Measurements from ENCODE around the gene ANKRD1.
"Not testable (repeated sequence)": the region's sequence is repeated elsewhere in the genome, so short reads cannot be mapped to it uniquely, and the experiment has no call there.

Gene ANKRD1

GRCh38 chr10:90942980-90943379, 22.1 kb upstream of the ANKRD1 start:
- H3K4me1 ChIP-seq (ENCODE audit: control insufficient read depth in 2 of 2, insufficient read depth in 1 of 2, low read depth in 1 of 2, low read length in 2 of 2); H3K9ac ChIP-seq (ENCODE audit: low read depth, low read length, poor library complexity); H3K79me1 ChIP-seq (ENCODE audit: low read depth, low read length); H3K4me3 ChIP-seq (ENCODE audit: low read length in 2 of 2); H2AFZ ChIP-seq (ENCODE audit: low read length); H4K8ac ChIP-seq (ENCODE audit: low read depth, low read length); DNase-seq (ENCODE audit: low spot score); H3K23ac ChIP-seq (ENCODE audit: low read depth, low read length, poor library complexity); H2BK120ac ChIP-seq (ENCODE audit: low read depth, low read length); H3K18ac ChIP-seq (ENCODE audit: low read length); H4K91ac ChIP-seq (ENCODE audit: low read depth, low read length, poor library complexity); H3K36me3 ChIP-seq (replicated peaks in 1 of 2; ENCODE audit: control insufficient read depth in 2 of 2, insufficient read depth in 2 of 2, low read length in 2 of 2); H2BK15ac ChIP-seq (ENCODE audit: low read length); H2BK5ac ChIP-seq (ENCODE audit: low read length); H3K27ac ChIP-seq (replicated peaks; ENCODE audit: low read length); H3K27me3 ChIP-seq (ENCODE audit: control insufficient read depth in 3 of 3, insufficient read depth in 3 of 3, low read depth in 1 of 3, low read length in 3 of 3); H3K4ac ChIP-seq (ENCODE audit: low read length); H2BK12ac ChIP-seq (ENCODE audit: low read length); H3K14ac ChIP-seq (ENCODE audit: low read length); H3K4me2 ChIP-seq (ENCODE audit: insufficient read depth, low read length, poor library complexity, severe bottlenecking); H2AK5ac ChIP-seq (ENCODE audit: low read depth, low read length); H3K9me3 ChIP-seq (replicated peaks in 1 of 2; ENCODE audit: control insufficient read depth in 2 of 2, insufficient read depth in 1 of 2, low read depth in 1 of 2, low read length in 2 of 2): not testable (repeated sequence)
- WGBS, 2 donors (ENCODE audit: extremely low coverage in 2 of 2, insufficient read length in 2 of 2, insufficient replicate concordance in 1 of 2) = no CpG with 5 or more reads among the region's 3 CpGs

DNA sequence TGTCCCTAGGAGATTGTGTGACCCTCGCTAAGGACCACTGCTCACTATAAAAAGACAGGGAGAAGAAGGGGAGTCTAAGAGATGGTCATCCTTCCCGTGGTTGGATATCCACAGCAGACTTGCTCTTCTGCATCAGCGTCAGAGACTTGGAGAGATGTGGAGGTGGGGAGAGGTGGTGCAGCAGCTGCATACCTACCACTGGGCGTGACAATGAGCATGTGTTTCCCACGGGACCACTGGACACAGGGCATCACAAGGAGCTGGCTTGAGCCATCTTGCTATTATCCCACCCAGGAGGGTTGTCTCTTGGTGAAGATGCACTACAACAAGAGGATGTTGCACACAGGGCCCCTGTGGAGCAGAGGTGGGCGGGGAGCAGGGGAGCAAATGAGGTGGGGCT, 18.8 kb upstream of the ANKRD1 start:
- Histone ChIP-seq H3K4me2 (ENCODE audit: insufficient read depth, low read length, poor library complexity, severe bottlenecking) (no peak overlapping the region), H2BK12ac (ENCODE audit: low read length) (no peak overlapping the region), H3K18ac (ENCODE audit: low read length) (no peak overlapping the region), H3K9me3 (replicated peaks in 1 of 2; ENCODE audit: control insufficient read depth in 2 of 2, insufficient read depth in 1 of 2, low read depth in 1 of 2, low read length in 2 of 2) (no peaks in the 10 kb centered on the region), H3K23ac (ENCODE audit: low read depth, low read length, poor library complexity) (no peak overlapping the region), H3K79me1 (ENCODE audit: low read depth, low read length) (no peaks in the 10 kb centered on the region), H3K4ac (ENCODE audit: low read length) (no peak overlapping the region), H2BK120ac (ENCODE audit: low read depth, low read length) (no peak overlapping the region), H3K14ac (ENCODE audit: low read length) (no peak overlapping the region), H3K4me1 (ENCODE audit: control insufficient read depth in 2 of 2, insufficient read depth in 1 of 2, low read depth in 1 of 2, low read length in 2 of 2) (peaks cover 9% of the 10 kb centered on the region in 2 donors), H3K27ac (replicated peaks; ENCODE audit: low read length) (no peak overlapping the region), H3K9ac (ENCODE audit: low read depth, low read length, poor library complexity) (no peak overlapping the region), H3K4me3 (ENCODE audit: low read length in 2 of 2) (no peak overlapping the region), H2AK5ac (ENCODE audit: low read depth, low read length) (no peak overlapping the region), H4K8ac (ENCODE audit: low read depth, low read length) (no peak overlapping the region), H3K36me3 (replicated peaks in 1 of 2; ENCODE audit: control insufficient read depth in 2 of 2, insufficient read depth in 2 of 2, low read length in 2 of 2) (no peaks in the 10 kb centered on the region), H2BK15ac (ENCODE audit: low read length) (no peak overlapping the region), H4K91ac (ENCODE audit: low read depth, low read length, poor library complexity) (no peak overlapping the region), H2AFZ (ENCODE audit: low read length) (no peak overlapping the region), H2BK5ac (ENCODE audit: low read length) (no peak overlapping the region), H3K27me3 (ENCODE audit: control insufficient read depth in 3 of 3, insufficient read depth in 3 of 3, low read depth in 1 of 3, low read length in 3 of 3) (no peaks in the 10 kb centered on the region)
- WGBS, 2 donors (ENCODE audit: extremely low coverage in 2 of 2, insufficient read length in 2 of 2, insufficient replicate concordance in 1 of 2) = no CpG with 5 or more reads among the region's 6 CpGs
- no peak for DNase-seq (ENCODE audit: low spot score)

GRCh38 chr10:90939116-90939515, 18.2 kb upstream of the ANKRD1 start:
- peaks cover 9% of the 10 kb centered on the region in 2 donors for H3K4me1 ChIP-seq (ENCODE audit: control insufficient read depth in 2 of 2, insufficient read depth in 1 of 2, low read depth in 1 of 2, low read length in 2 of 2)
- no peak overlapping the region for H2BK120ac ChIP-seq (ENCODE audit: low read depth, low read length)
- H3K9me3 ChIP-seq (replicated peaks in 1 of 2; ENCODE audit: control insufficient read depth in 2 of 2, insufficient read depth in 1 of 2, low read depth in 1 of 2, low read length in 2 of 2) = no peaks in the 10 kb centered on the region
- no peaks in the 10 kb centered on the region for H3K27me3 ChIP-seq (ENCODE audit: control insufficient read depth in 3 of 3, insufficient read depth in 3 of 3, low read depth in 1 of 3, low read length in 3 of 3)
- H4K8ac ChIP-seq (ENCODE audit: low read depth, low read length) = no peak overlapping the region
- no peak overlapping the region for H3K4ac ChIP-seq (ENCODE audit: low read length)
- DNase-seq (ENCODE audit: low spot score) = no peak
- H3K23ac ChIP-seq (ENCODE audit: low read depth, low read length, poor library complexity) = no peak overlapping the region
- H2BK12ac ChIP-seq (ENCODE audit: low read length) = no peak overlapping the region
- no peak overlapping the region for H2AK5ac ChIP-seq (ENCODE audit: low read depth, low read length)
- H2BK5ac ChIP-seq (ENCODE audit: low read length) = no peak overlapping the region
- H3K36me3 ChIP-seq (replicated peaks in 1 of 2; ENCODE audit: control insufficient read depth in 2 of 2, insufficient read depth in 2 of 2, low read length in 2 of 2) = no peaks in the 10 kb centered on the region
- no peaks in the 10 kb centered on the region for H3K79me1 ChIP-seq (ENCODE audit: low read depth, low read length)
- H3K4me2 ChIP-seq (ENCODE audit: insufficient read depth, low read length, poor library complexity, severe bottlenecking) = no peak overlapping the region
- no peak overlapping the region for H3K9ac ChIP-seq (ENCODE audit: low read depth, low read length, poor library complexity)
- H3K14ac ChIP-seq (ENCODE audit: low read length) = no peak overlapping the region
- no peak overlapping the region for H2AFZ ChIP-seq (ENCODE audit: low read length)
- H3K27ac ChIP-seq (replicated peaks; ENCODE audit: low read length) = no peak overlapping the region
- no peak overlapping the region for H3K4me3 ChIP-seq (ENCODE audit: low read length in 2 of 2)
- WGBS, 2 donors (ENCODE audit: extremely low coverage in 2 of 2, insufficient read length in 2 of 2, insufficient replicate concordance in 1 of 2) = no CpG with 5 or more reads among the region's 1 CpG
- H2BK15ac ChIP-seq (ENCODE audit: low read length) = no peak overlapping the region
- no peak overlapping the region for H3K18ac ChIP-seq (ENCODE audit: low read length)
- no peak overlapping the region for H4K91ac ChIP-seq (ENCODE audit: low read depth, low read length, poor library complexity)

DNA sequence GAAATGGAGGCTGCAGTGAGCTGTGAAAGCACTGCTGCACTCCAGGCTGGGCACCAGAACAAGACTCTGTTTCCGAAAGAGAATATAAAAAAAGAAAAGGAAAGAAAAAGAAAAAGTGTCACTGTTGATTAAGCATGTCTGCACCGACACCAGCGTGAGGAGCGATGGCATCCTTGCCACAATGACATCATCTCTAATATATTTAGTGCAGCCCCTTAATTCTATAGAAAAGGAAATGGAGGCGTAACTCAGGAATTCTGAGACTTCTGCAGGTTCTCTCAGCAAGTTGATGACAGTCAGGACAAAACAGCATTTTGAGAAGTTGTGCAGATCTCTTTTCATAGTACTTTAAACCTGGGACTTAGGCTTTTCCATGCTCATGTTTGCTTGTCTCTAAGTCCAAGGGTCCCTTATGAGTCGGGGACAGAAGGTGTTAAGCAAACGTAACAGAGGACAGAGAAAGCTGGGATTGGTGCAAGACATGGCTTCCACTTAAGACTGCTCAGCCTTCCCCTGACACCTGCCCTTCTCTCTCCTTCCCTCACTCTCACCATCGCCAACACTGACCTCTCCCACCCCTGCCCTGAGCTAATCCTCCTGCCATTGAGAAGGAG, 16.9 kb upstream of the ANKRD1 start:
- Histone ChIP-seq H2AK5ac (ENCODE audit: low read depth, low read length) (no peak overlapping the region), H3K9me3 (replicated peaks in 1 of 2; ENCODE audit: control insufficient read depth in 2 of 2, insufficient read depth in 1 of 2, low read depth in 1 of 2, low read length in 2 of 2) (no peaks in the 10 kb centered on the region), H3K79me1 (ENCODE audit: low read depth, low read length) (no peaks in the 10 kb centered on the region), H4K91ac (ENCODE audit: low read depth, low read length, poor library complexity) (no peak overlapping the region), H2BK5ac (ENCODE audit: low read length) (no peak overlapping the region), H3K4me2 (ENCODE audit: insufficient read depth, low read length, poor library complexity, severe bottlenecking) (no peak overlapping the region), H2BK120ac (ENCODE audit: low read depth, low read length) (no peak overlapping the region), H3K27me3 (ENCODE audit: control insufficient read depth in 3 of 3, insufficient read depth in 3 of 3, low read depth in 1 of 3, low read length in 3 of 3) (no peaks in the 10 kb centered on the region), H2BK15ac (ENCODE audit: low read length) (no peak overlapping the region), H3K4me3 (ENCODE audit: low read length in 2 of 2) (no peak overlapping the region), H3K4me1 (ENCODE audit: control insufficient read depth in 2 of 2, insufficient read depth in 1 of 2, low read depth in 1 of 2, low read length in 2 of 2) (peaks cover 9% of the 10 kb centered on the region in 2 donors), H3K14ac (ENCODE audit: low read length) (no peak overlapping the region), H3K27ac (replicated peaks; ENCODE audit: low read length) (no peak overlapping the region), H2AFZ (ENCODE audit: low read length) (peak overlapping the region; percentile 18), H2BK12ac (ENCODE audit: low read length) (peak overlapping the region; percentile 43), H3K9ac (ENCODE audit: low read depth, low read length, poor library complexity) (no peak overlapping the region), H3K36me3 (replicated peaks in 1 of 2; ENCODE audit: control insufficient read depth in 2 of 2, insufficient read depth in 2 of 2, low read length in 2 of 2) (no peaks in the 10 kb centered on the region), H3K23ac (ENCODE audit: low read depth, low read length, poor library complexity) (no peak overlapping the region), H3K4ac (ENCODE audit: low read length) (no peak overlapping the region), H4K8ac (ENCODE audit: low read depth, low read length) (no peak overlapping the region), H3K18ac (ENCODE audit: low read length) (no peak overlapping the region)
- no peak for DNase-seq (ENCODE audit: low spot score)
- no CpG with 5 or more reads among the region's 8 CpGs for WGBS, 2 donors (ENCODE audit: extremely low coverage in 2 of 2, insufficient read length in 2 of 2, insufficient replicate concordance in 1 of 2)

All from neuronal stem cell (in vitro differentiated cells).